ENCODE results near the gene GRB10. TPM values are rescaled to one million over a fixed set of nuclear protein-coding genes. Genes with fewer than 3 reads are reported as not detected.

The GRB10 gene
- polyA plus RNA-seq, 2 of the 4 experiments (the other 2 are of a cell fraction), result 23.2 to 37.0 TPM

GRCh38 chr7:50676079-50676478, 106.6 kb downstream of the GRB10 start:
- TF ChIP-seq NR3C1 (IDR thresholded peaks at IDR 0.05), result no peak
- TF ChIP-seq HMGXB4 (CRISPR knock-in tag; IDR thresholded peaks at IDR 0.05; ENCODE audit: borderline replicate concordance), result no peak
- no peak for TF ChIP-seq MAZ (IDR thresholded peaks at IDR 0.05; ENCODE audit: borderline replicate concordance, low read depth, low read length)
- no peak for TF ChIP-seq HOXB5 (CRISPR knock-in tag; IDR thresholded peaks at IDR 0.05)
- no peak for TF ChIP-seq POLR2A (IDR thresholded peaks at IDR 0.05; ENCODE audit: low read length)
- no peak for TF ChIP-seq JUN (IDR thresholded peaks at IDR 0.05)
- no peak for TF ChIP-seq HOXB13 (CRISPR knock-in tag; IDR thresholded peaks at IDR 0.05; ENCODE audit: low read depth)
- TF ChIP-seq BHLHE40 (IDR thresholded peaks at IDR 0.05; ENCODE audit: low read depth, low read length), result no peak
- TF ChIP-seq RFX5 (IDR thresholded peaks at IDR 0.05), result no peak
- TF ChIP-seq RARB (CRISPR knock-in tag; IDR thresholded peaks at IDR 0.05), result no peak
- Histone ChIP-seq H3K4me3 (no peak overlapping the region), H3K9me3 (no peaks in the 10 kb centered on the region), H3K4me1 (peaks cover 7% of the 10 kb centered on the region; the same call in 1 of the 3 replicates), H3K4me2 (no peak overlapping the region), H3K27ac (no peak overlapping the region)
- ChIA-PET POLR2A (no interaction called here), CTCF (interaction anchor here (0.8 to 1.3 kb wide), 4 partner anchors 14 to 485 kb away, joined by 3 to 6 read pairs (median 4); no protein-coding TSS in a partner anchor)
- ATAC-seq, result no peak
- FAIRE-seq, result no peak
- no peak for DNase-seq (ENCODE audit: low read depth in 1 of 2, low spot score in 1 of 2)
- 79% methylated on average over 5 of the region's 5 CpGs for WGBS (ENCODE audit: missing lambda C conversion rate)

- H3K27ac ChIP-seq, result no peak overlapping the region
- ATAC-seq (no peak), DNase-seq (ENCODE audit: low read depth in 1 of 2, low spot score in 1 of 2) (no peak), FAIRE-seq (no peak)
- ChIA-PET POLR2A (no interaction called here), CTCF (interaction anchor here (1.2 to 1.7 kb wide), 3 partner anchors 12 to 466 kb away, joined by 3 to 6 read pairs (median 4); no protein-coding TSS in a partner anchor)
- H3K9me3 ChIP-seq, result no peaks in the 10 kb centered on the region
- no peak overlapping the region for H3K4me2 ChIP-seq
- peaks cover 7% of the 10 kb centered on the region; the same call in 1 of the 3 replicates for H3K4me1 ChIP-seq
- WGBS (ENCODE audit: missing lambda C conversion rate), result 87% methylated on average over 10 of the region's 11 CpGs
- TF ChIP-seq FOSL2 (IDR thresholded peaks at IDR 0.05) (no peak), FOSL2 (CRISPR knock-in tag; IDR thresholded peaks at IDR 0.05) (no peak), REST (IDR thresholded peaks at IDR 0.05) (no peak), SMC3 (IDR thresholded peaks at IDR 0.05) (no peak)
- H3K4me3 ChIP-seq, result no peak overlapping the region
These were observed 107.5 kb downstream of the GRB10 start for GRCh38 chr7:50674896-50675835.

GRCh38 chr7:50674299-50674698, 108.4 kb downstream of the GRB10 start:
- 84% methylated on average over 10 of the region's 10 CpGs for WGBS (ENCODE audit: missing lambda C conversion rate)
- no peak for TF ChIP-seq CHD4 (IDR thresholded peaks at IDR 0.05; ENCODE audit: borderline replicate concordance)
- no peak for TF ChIP-seq BHLHE40 (IDR thresholded peaks at IDR 0.05; ENCODE audit: low read depth, low read length)
- TF ChIP-seq NR3C1 (IDR thresholded peaks at IDR 0.05), result no peak
- TF ChIP-seq HEYL (CRISPR knock-in tag; IDR thresholded peaks at IDR 0.05), result no peak
- no peak for TF ChIP-seq EHF (CRISPR knock-in tag; IDR thresholded peaks at IDR 0.05)
- no peak for TF ChIP-seq ZSCAN20 (CRISPR knock-in tag; IDR thresholded peaks at IDR 0.05)
- no peak for TF ChIP-seq HOXB5 (CRISPR knock-in tag; IDR thresholded peaks at IDR 0.05)
- no peak for TF ChIP-seq CBX8 (IDR thresholded peaks at IDR 0.05)
- no peak for TF ChIP-seq GATA3 (IDR thresholded peaks at IDR 0.05; ENCODE audit: borderline replicate concordance)
- Histone ChIP-seq H3K4me1 (no peaks in the 10 kb centered on the region; the same call in 2 of the 3 replicates), H3K4me3 (no peak overlapping the region), H3K4me2 (no peak overlapping the region), H3K9me3 (no peaks in the 10 kb centered on the region), H3K27ac (no peak overlapping the region)
- CTCF ChIA-PET, result interaction anchor here (1.2 to 1.7 kb wide), 2 partner anchors 13 to 42 kb away, joined by 3 to 4 read pairs; no protein-coding TSS in a partner anchor
- FAIRE-seq, result no peak
- POLR2A ChIA-PET, result no interaction called here
- no peak for ATAC-seq
- DNase-seq (ENCODE audit: low read depth in 1 of 2, low spot score in 1 of 2), result no peak

All from A549 (cell line).